ENCODE results near the gene ETNK2.

ETNK2 gene

GRCh38 chr1:204146309-204146708, 5.5 kb downstream of the ETNK2 start:
- no peak for DNase-seq

- no peak for DNase-seq
Observed at GRCh38 chr1:204145033-204145504, 6.8 kb downstream of the ETNK2 start.

GRCh38 chr1:204143276-204144041, 8.4 kb downstream of the ETNK2 start:
- no peak for DNase-seq

- no peak for DNase-seq
Observed at GRCh38 chr1:204142032-204142974, 9.5 kb downstream of the ETNK2 start.

GRCh38 chr1:204141131-204141530, 10.7 kb downstream of the ETNK2 start:
- DNase-seq: no peak

- no peak for DNase-seq
Observed at GRCh38 chr1:204139952-204140351, 11.9 kb downstream of the ETNK2 start.

GRCh38 chr1:204139088-204139487, 12.8 kb downstream of the ETNK2 start:
- DNase-seq: no peak

- DNase-seq: no peak
Observed at GRCh38 chr1:204136814-204137213, 15.0 kb downstream of the ETNK2 start.

GRCh38 chr1:204134103-204134502, 17.7 kb downstream of the ETNK2 start:
- no peak for DNase-seq

GRCh38 chr1:204132718-204133117, 19.1 kb downstream of the ETNK2 start:
- no peak for DNase-seq

GRCh38 chr1:204131978-204132377, 19.9 kb downstream of the ETNK2 start:
- DNase-seq: no peak

GRCh38 chr1:204130981-204131892, 20.6 kb downstream of the ETNK2 start:
- no peak for DNase-seq

- DNase-seq: no peak
Observed at GRCh38 chr1:204130178-204130577, 21.7 kb downstream of the ETNK2 start.

- DNase-seq: peak; percentile 56
Observed at GRCh38 chr1:204128964-204129896, 22.6 kb downstream of the ETNK2 start.

GRCh38 chr1:204128464-204128963, 23.3 kb downstream of the ETNK2 start:
- DNase-seq: no peak

- DNase-seq: no peak
Observed at GRCh38 chr1:204127597-204128242, 24.1 kb downstream of the ETNK2 start.

- DNase-seq: no peak
Observed at GRCh38 chr1:204126956-204127355, 24.9 kb downstream of the ETNK2 start.

- no peak for DNase-seq
Observed at GRCh38 chr1:204126386-204126785, 25.5 kb downstream of the ETNK2 start.

- no peak for DNase-seq
Observed at GRCh38 chr1:204125759-204126351, 26.0 kb downstream of the ETNK2 start.

- no peak for DNase-seq
Observed at GRCh38 chr1:204124639-204125038, 27.2 kb downstream of the ETNK2 start.
